ENCODE data around the gene MMP11.
"Not testable (repeated sequence)": the region's sequence is repeated elsewhere in the genome, so short reads cannot be mapped to it uniquely, and the experiment has no call there.

The MMP11 gene, protein sequence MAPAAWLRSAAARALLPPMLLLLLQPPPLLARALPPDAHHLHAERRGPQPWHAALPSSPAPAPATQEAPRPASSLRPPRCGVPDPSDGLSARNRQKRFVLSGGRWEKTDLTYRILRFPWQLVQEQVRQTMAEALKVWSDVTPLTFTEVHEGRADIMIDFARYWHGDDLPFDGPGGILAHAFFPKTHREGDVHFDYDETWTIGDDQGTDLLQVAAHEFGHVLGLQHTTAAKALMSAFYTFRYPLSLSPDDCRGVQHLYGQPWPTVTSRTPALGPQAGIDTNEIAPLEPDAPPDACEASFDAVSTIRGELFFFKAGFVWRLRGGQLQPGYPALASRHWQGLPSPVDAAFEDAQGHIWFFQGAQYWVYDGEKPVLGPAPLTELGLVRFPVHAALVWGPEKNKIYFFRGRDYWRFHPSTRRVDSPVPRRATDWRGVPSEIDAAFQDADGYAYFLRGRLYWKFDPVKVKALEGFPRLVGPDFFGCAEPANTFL

DNA sequence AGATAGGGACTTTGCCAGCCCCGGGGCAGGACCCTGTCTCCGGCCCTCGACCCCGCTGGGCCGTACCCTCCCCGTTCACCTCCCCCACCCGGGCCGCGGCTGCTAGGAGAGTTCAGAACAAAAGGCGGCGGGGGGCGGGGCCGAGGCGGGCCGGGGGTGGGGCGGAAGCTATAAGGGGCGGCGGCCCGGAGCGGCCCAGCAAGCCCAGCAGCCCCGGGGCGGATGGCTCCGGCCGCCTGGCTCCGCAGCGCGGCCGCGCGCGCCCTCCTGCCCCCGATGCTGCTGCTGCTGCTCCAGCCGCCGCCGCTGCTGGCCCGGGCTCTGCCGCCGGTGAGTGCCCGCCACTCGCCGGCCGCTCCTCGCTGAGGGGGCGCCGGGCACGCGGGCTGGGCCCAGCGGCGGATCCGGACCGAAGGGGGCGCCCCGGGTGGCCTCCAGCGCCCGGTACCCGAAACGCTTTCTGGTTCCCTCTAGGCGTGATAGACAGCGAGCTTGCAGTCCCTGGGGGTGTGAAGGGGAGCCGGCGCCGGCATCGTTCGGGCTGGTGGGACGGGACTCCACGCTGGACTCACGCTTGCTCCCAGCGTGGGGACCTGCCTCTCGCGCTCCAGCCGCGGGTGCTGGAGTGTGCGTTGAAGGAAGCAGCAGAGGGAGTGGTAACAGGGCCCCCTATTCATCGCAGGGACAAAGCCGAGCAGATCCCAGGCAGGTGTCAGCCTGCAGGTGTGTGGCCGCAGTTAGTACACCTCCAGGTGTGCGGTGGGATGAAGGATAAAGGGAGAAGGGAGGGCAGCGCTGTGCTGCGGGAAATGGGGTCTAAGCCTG lies at the start of gene MMP11:
TSS of gene MMP11 (plus strand) at position 201 of the 825 bp plus-strand sequence. CDS start at position 223, 22 bp downstream.
- peak; percentile 80 for DNase-seq

DNA sequence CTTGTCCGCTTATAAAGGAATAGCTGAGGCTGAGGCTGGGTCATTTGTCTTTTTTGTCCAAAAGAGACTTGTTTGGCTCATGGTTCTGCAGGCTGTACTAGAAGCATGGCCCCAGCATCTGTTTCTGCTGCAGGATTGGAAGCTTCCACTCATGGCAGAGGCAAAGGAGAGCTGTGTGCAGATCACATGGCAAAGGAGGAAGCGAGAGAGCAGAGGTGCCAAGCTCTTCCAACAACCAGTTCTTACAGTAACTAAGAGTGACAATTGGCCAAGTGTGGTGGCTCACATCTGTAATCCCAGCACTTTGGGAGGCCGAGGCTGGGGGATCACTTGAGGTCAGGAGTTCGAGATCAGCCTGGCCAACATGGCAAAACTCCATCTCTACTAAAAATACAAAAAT lies 44.5 kb upstream of the MMP11 start:
- not testable (repeated sequence) for DNase-seq

DNA sequence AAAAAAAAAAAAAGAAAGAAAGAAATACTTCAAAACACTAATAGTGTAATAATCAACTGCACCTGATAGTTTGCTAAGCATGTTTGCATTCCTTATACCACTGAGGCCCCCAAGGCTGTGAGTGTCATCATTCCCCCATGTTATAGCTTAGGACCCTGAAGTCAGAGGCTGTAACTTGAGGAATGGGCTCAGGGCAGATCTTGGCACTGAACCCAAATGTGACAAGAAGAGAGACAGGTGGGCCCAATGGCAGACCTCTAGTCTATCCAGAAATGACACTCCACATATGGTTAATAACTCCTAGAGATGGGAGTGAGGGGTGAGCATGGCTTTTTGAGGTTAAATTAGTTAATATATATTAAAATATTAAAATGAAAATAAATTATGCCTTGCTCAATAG lies 35.0 kb upstream of the MMP11 start:
- no peak for DNase-seq

DNA sequence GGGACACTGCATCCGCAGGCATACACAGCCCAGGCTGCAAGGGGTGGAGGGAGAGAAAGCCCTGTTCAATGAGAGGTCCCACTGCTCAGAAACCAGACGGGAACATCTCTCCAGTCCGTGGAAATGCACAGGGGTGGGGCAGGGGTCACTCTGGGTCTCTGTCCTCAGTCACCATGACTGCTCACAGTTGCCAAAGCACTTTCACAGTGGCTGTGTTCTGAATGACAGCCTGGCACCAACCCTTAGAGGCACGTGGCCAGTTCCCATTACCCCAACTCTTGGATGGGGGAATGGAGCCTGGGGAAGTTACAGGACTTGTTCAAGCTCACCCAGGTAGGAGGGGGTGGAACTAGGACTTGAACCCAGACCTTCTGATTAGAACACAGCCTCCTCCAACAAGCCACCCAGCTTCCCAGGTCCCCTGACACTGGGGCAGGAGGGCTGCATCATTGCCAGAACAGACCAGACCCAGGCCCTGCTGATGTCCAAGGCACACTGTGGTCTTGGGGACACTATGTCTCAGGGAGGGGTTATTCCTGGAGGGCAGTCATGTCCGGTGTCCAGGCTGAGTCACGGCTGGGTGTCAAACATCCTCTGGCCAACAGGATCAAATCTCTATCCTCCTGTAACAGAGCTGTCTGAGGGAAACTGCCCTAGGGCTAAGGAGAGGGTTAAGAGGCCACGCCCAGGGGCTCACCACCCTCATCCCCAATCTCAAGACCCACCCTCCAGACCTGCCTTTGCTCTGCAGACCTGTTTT lies 30.0 kb upstream of the MMP11 start:
- DNase-seq, result no peak

DNA sequence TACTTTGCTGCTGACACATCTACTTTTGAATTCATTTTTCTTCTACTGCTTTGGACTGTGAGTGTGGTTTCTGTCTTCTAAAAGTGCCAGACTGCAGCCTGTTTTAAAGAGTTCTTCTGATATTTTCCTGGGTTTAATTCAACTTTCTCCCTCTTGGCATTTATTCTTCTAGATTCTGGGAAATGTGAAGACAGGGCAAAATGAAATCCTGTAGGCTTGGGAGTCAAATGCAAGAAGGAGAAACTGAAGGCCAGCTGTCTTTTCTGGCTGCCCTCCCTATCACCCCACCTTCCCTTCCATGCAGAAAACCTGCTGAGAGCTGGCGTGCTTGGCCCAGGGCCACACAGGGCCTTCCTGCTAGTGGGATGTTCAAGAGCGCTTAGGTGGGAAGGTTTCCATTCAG lies 29.3 kb upstream of the MMP11 start:
- DNase-seq, result peak; percentile 88

DNA sequence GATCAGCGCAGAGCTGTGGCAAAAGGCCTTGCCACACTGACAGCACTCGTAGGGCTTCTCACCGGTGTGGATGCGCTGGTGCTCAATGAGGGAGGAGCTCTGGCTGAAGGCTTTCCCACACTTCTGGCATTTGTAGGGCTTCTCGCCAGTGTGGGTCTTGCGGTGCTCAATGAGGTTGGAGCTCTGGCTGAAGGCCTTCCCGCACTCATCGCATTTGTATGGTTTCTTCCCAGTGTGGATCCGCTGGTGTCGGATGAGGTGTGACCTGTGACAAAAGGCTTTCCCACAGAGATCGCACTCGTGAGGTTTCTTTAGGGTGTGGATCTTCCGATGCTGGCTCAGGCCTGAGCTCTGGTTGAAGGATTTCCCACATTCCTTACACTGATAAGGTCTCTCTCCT lies 28.6 kb upstream of the MMP11 start:
- DNase-seq, result no peak

DNA sequence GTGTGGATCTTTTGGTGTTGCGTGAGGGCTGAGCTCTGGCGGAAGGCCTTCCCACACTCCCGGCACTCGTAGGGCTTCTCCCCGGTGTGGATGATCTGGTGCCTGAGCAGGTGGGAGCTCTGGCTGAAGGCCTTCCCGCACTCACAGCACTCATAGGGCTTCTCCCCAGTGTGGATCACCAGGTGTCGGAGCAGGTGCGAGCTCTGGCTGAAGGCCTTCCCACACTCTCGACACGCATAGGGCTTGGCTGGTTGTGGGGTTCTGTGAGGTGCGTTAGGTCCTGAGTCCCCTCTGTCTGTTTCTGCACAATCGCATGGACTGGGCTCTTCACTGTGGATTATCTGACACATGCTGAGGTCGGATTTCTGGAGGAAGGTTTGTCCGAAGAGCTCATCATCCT lies 28.2 kb upstream of the MMP11 start:
- no peak for DNase-seq

DNA sequence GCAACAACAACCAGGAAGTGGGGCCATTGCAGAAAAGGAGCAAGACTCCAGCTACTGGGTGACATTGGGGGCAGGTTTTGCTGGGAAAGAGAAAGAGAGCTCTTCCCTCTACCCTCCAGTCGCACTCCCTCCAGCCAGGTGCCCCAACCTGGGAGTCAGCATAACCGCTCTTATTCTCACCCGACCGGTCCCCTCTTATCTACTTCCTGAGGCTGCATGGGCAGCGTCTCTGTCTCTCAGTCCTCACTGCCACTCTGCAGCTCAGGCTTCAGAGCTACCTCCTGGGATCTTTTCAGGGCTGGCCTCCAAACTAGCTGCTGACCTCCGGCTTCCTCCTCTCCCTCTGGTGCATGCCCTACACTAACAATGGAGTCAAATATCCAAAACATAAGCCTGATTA lies 26.9 kb upstream of the MMP11 start:
- no peak for DNase-seq

DNA sequence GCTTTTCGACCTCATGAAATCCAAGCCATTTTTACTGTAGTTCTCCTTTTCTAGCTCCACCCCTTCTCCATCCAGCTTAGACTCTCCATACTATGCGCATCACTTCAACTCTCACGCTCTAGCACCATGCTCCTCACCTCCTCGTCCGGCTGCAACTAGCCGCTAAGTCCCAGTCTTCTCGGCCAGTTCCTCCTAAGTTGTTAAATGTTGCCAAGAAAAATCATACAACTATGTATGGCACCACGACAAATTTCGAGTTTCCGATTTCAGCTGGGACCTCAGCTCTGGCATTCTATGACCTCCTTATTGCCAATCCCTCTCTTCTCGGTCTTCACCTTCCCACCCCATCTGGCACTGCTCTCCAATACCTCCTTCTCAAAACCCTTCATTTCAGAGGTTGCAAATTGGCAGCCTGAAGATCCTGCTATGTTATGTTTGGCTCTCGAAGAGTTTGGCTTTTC lies 22.8 kb upstream of the MMP11 start:
- peak; percentile 82 for DNase-seq

DNA sequence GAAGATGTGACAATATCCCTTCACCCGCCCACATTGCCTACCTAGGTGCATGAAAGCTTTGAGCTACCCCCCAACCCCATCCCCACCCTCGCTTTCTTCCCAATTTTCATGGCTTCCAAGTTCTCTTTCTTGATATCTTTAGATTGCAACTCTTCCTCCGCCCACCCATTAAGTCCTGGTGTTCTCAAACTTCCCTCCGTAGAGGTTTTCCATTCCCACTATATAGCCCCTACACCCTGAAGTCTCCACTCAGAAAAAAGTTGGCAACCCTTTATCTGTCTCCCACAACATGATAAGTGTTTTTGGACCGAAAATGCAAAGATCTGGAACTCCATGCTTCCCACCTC lies 22.3 kb upstream of the MMP11 start:
- no peak for DNase-seq

DNA sequence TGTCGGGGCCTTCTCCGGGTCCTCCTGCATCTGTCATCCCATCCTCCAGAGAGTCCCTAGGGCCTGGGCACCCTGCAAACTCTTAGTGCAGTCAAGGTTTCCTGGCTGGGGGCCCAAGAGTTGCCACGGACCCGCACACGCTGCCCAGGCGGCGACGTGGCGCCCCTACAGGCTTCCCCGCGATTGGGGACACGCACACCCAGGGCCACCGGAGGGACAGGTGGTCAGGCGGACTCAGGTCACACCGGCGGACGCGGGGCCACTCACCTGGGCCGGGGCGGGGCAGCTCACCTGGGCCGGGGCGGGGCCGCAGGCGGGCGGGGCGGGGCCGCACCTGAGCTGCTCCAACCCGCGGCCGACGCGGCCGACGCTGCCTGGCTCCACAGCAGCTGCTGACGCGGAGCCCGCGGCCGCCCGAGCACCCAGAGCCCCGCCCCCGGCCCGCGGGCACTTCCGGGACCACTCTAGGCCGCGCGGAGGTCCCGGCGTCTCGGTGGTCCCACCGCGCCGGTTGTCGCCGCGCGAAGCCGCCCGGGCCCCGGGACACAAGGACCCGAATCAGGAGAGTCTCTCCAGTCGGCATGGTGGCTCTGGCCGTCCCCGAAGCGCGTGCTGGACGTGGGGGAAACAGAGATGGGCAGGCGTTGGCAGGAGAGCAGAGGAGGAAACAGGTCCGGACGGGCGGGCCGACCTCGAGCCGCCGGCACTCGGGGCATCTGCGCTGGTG lies 21.8 kb upstream of the MMP11 start, which contains the start of gene ZNF70:
TSS of gene ZNF70 (minus strand) at position 399 of the 727 bp plus-strand sequence. CDS start 5,972 bp downstream, outside the sequence.
- peak; percentile 89 for DNase-seq

DNA sequence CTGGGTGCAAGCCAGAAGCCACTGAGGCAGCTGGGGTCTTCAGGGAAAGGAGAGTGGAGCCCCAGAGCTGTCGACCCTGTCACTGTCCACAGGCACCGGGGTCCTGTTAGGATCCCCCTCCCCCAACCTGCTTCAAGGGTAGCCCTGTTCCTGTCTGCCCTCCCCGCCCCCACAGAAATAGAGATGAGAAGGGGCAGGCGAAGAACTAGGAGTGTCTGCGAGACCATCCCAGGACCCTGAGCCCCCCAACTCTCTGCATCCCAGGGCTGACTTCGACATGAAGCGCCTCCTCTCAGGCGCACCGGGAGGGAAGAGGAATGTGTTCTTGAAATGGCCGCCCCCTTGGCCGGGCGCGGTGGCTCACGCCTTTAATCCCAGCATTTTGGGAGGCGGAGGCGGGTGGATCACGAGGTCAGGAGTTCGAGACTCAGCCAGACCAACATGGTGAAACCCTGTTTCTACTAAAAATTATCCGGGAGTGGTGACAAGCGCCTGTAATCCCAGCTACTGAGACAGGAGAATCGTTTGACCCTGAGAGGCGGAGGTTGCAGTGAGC lies 21.1 kb upstream of the MMP11 start:
- peak; percentile 77 for DNase-seq

DNA sequence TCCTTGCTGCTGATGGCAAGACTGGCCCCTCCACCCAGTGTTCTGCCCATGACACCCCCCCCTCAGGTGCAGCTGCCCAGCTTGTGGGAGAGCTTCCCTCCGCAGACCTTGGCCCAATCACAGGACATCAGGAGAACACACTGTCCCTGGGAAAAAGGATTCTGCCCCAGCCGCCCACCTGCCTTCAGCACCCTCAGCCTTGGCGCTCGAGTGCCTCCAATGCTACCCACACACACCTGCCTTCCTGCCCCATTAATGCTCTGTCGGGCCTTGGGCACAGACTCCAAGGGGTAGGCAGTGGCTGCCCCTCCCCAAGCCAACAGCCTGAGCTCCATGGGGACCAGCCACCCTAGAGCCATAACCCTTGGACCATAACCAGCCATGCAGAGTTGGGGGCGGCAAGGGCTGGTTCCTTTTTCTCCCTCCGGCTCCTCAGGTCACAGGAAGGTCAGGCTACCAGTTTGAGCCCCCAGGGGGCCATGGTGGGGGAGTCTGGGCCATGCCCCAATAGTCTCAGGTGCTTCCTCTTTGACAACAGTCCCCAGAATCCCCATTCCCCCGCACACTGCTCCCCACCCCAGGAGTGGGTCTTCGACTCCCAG lies 20.5 kb upstream of the MMP11 start:
- no peak for DNase-seq

DNA sequence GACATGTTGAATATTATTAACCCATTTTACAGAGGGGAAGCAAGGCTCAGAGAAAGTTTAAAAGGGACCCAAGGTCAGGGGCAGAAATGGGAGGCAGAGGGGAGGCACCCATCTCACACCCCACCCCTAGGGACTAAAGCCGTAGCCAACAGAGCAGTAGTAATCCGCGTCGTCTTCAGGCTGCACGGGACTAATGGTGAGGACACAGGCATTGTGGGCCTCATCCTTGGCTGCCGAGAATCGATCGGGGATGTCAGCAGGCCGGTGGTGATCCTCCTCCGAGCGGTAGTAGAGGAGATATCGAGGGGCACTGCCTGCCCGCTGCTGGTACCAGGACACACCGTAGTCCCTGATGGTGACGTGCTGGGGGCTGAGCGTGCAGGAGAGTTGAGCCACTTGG lies 19.9 kb upstream of the MMP11 start:
- no peak for DNase-seq

DNA sequence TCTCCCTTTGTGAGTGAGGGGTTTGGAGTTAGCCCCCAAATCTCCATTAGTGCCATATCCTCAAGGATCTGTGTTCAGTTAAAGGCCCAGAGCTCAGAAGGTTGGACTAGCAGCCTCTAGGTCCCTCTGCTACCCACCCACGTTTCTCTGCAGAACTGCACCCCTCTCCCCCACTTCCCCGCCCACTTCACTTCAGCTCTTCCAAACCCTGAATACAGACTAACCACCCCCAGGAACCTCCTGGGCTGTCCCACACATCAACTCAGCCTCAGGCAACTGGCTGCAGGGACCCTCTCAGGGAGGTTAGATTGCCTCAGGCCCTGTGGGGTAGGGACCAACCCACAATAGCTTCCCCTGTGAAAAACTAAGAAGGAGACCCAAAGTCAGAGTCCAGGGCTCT lies 19.3 kb upstream of the MMP11 start:
- DNase-seq, result no peak

DNA sequence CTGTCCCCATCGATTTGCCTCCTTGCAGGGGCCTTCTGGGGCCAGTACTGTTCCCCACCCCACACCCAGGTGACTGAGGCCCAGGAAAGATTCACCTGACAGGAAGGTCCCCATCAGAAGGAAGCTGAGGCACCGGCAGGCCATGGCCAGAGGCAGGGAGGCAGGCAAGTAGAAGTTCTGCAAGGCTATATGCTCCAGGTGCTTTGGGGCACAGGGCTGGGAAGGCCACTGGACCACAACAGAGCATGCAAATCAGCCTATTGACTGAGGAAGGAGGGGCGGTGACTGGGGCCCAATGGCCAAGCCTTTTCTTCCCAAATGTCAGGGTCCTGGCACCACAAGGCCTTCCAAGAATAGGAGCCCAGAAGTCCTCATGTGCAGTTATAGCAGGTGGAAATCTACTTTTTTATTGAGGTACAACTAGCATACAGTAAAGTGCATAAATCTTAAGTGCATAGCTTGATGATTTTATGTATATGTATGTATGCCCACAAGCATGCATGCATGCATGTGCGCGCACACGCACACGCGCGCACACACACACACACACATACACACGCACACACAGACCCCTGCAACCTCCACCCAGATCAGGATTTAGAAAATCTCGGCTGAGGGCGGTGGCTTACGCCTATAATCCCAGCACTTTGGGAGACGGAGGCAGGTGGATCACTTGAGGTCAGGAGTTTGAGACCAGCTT lies 18.3 kb upstream of the MMP11 start, which contains the start of gene VPREB3:
TSS of gene VPREB3 (minus strand) at position 206 of the 700 bp plus-strand sequence. CDS start at position 144, 62 bp downstream.
- no peak for DNase-seq

DNA sequence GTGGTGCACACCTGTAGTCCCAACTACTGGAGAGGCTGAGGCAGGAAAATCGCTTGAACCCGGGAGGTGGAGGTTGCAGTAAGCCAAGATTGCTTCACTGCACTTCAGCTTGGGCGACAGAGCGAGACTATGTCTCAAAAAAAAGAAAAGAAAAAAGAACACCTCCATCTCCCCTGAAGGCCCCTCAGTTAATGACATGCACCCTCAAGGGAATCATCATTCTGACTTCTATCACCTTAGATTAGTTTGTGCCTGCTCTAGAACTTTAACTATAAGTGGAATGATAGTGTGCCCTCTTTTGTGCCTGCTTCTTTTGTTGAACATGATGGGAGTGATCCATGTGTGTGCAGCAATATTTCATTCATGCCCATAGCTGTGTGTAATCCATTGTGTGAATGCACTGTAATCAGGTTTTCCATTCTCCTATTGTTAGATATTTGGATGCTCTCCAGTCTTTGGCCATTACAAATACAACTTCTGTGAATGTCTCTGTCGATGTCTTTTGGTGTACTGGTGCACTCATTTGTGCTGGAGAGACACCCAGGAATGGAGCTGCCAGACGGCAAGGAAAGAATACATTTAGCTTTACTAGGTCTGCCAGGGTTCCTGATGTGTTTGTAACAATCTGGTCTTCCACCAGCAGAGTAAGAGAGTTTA lies 17.5 kb upstream of the MMP11 start:
- DNase-seq, result no peak

DNA sequence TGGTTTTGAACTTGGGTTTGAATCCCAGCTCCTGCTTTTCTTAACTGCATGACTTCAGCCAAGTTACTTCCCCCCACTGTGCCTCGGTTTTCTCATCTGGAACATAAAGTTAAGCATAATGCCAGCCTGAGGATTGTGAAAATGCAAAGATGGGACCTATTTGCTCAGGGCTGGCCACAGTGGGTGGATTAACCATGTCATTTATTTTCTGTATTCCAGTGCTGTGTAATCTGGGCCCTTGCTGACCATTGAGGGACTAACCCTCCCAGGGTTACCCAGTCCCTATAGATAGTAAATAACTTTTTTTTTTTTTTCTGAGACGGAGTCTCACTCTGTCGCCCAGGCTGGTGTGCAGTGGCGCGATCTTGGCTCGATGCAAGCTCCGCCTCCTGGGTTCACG lies 16.9 kb upstream of the MMP11 start:
- DNase-seq, result no peak

DNA sequence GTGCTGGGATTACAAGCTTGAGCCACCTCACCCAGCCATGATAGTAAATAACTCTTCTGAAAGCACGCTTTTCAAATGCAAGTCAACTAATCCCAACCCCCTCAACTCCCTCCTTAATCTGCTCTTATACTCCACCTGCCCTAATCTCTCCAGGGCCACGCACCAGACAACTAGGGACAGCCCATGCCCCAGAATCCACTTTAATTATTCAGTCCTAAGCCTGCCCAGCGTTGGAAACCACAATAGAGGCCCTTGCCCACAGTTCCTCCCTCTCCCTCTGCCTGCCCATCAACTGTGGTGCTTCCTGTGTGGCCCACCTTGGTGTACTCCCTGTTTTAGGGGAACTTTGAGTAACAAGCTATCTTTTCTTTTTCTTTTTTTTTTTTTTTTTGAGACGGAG lies 15.8 kb upstream of the MMP11 start:
- DNase-seq, result no peak

DNA sequence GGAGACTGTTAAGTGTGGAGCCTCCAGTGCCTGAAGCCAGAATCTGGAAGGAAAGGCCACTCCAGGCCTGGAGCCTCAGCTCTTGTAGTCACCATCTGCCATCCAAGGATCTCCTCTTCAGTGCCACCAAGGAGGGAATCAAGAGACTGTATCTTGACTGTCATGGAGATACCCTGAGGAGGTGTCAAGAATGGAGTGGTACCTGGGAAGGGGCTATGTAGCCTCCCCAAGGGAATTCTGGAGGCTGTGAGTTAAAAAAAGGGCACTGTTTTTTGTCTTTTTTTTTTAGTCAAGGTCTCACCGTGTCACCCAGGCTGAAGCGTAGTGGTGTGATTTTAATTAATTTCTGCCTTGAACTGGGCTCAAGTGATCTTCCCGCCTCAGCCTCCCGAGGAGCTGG lies 13.1 kb upstream of the MMP11 start:
- DNase-seq, result no peak

Measured in left hindlimb (tissue), 1 donor.